K562 (cell line): ENCODE measurements around the gene APEX1. TPM values are rescaled to one million over a fixed set of nuclear protein-coding genes. Genes with fewer than 3 reads are reported as not detected.

Experiments
- ATAC-seq: fragments of 200-7000 bp; cut with Tn5 transposase; 3 replicates; pipeline ENCODE4 v1.9.1; 2020; ENCODE audit warnings: moderate library complexity
- BruUV-seq: library from RNA; stranded (reverse); fragments of 400-500 nt; replicated peaks from 2 replicates; lab custom pipeline; 2021; lab: Mats Ljungman, UMichigan
- CTCF ChIA-PET: fragments of 300-600 bp; formaldehyde crosslinking; extraction: SDS; loops from one replicate; lab custom pipeline; 2021; ENCODE audit warnings: low intra/inter-chr PET ratio; lab: Yijun Ruan, JAX
- POLR2A ChIA-PET: fragments of 300-600, 350-650 bp; sonication (Branson Sonifier 250); formaldehyde crosslinking; extraction: SDS; loops from one replicate; lab custom pipeline; 2021; ENCODE audit warnings: antibody characterized with exemption, inconsistent platforms; lab: Yijun Ruan, JAX
- DNase-seq, 4 experiments: peaks; one replicate each; pipeline versions ENCODE4 v3.0.0 to v3.0.0-alpha.2; 2011 to 2018; ENCODE audit warnings: low spot score in 3 of 4, mixed read lengths in 3 of 4; ENCODE audit errors: extremely low read depth in 1 of 4
- FAIRE-seq: peaks from 2 replicates; lab custom pipeline; 2011; peaks lifted over from hg19 to GRCh38; lab: Jason Lieb, UNC
- H2AFZ ChIP-seq: 2 replicates; pipeline ENCODE4 v1.6.0; 2011; ENCODE audit warnings: low read depth, low read length, control low read depth, inconsistent platforms
- H3K27ac ChIP-seq: fragments of 200-600 bp; 3 replicates; pipeline ENCODE4 v1.8.0; 2011; ENCODE audit warnings: low read depth, mild to moderate bottlenecking, control low read depth, inconsistent platforms, low read length, moderate library complexity, mixed read lengths; ENCODE audit errors: extremely low read depth
- H3K27me3 ChIP-seq, 2 experiments: fragments of 300-600 bp in 1 of 2; 2 replicates in 1 of 2; 3 replicates in 1 of 2; pipeline versions ENCODE4 v1.6.0 to v1.8.0; 2011; ENCODE audit warnings: inconsistent platforms in 2 of 2, low read length in 2 of 2, mild to moderate bottlenecking in 1 of 2, mixed read lengths in 1 of 2, moderate library complexity in 1 of 2; ENCODE audit not compliant: control insufficient read depth in 2 of 2, insufficient read depth in 2 of 2
- H3K36me3 ChIP-seq: fragments of 300-600 bp; 3 replicates; pipeline ENCODE4 v1.8.0; 2011; ENCODE audit warnings: mild to moderate bottlenecking, low read length, inconsistent platforms; ENCODE audit not compliant: control insufficient read depth, insufficient read depth
- H3K4me1 ChIP-seq, 2 experiments: fragments of 200-600 bp in 1 of 2; replicated peaks in 1 of 2; 2 replicates in 1 of 2; 3 replicates in 1 of 2; pipeline versions ENCODE4 v1.5.1 to v1.8.0; 2011; ENCODE audit warnings: inconsistent platforms in 2 of 2, low read length in 2 of 2, mild to moderate bottlenecking in 1 of 2, mixed read lengths in 1 of 2, moderate library complexity in 1 of 2; ENCODE audit not compliant: control insufficient read depth in 2 of 2, insufficient read depth in 2 of 2
- H3K4me2 ChIP-seq: 2 replicates; pipeline ENCODE4 v1.6.1; 2011; ENCODE audit warnings: low read length, control low read depth, inconsistent platforms, mixed read lengths; ENCODE audit not compliant: insufficient read depth
- H3K4me3 ChIP-seq: fragments of 200-600 bp; sonication (generic), shearing (Covaris generic); 2 replicates; pipeline ENCODE4 v1.5.1; 2016; ENCODE audit warnings: control low read depth, inconsistent platforms
- H3K79me2 ChIP-seq: fragments of 200-600 bp; 3 replicates; pipeline ENCODE4 v1.8.0; 2011; ENCODE audit warnings: low read length, inconsistent platforms; ENCODE audit not compliant: control insufficient read depth, insufficient read depth
- H3K9ac ChIP-seq, 2 experiments: 2 replicates each; pipeline versions ENCODE4 v1.6.0 to v1.6.1; 2011; ENCODE audit warnings: low read depth in 2 of 2, low read length in 2 of 2, control low read depth in 1 of 2, inconsistent platforms in 1 of 2, mild to moderate bottlenecking in 1 of 2, mixed read lengths in 1 of 2; ENCODE audit not compliant: insufficient read depth in 1 of 2
- H3K9me1 ChIP-seq: one replicate; pipeline ENCODE4 v1.6.0; 2011; ENCODE audit warnings: inconsistent platforms, mild to moderate bottlenecking, low read length, moderate library complexity; ENCODE audit not compliant: control insufficient read depth, insufficient read depth
- H3K9me3 ChIP-seq: replicated peaks from 2 replicates; pipeline ENCODE4 v1.5.1; 2011; ENCODE audit warnings: low read depth, low read length, inconsistent platforms; ENCODE audit not compliant: control insufficient read depth, insufficient read depth
- H4K20me1 ChIP-seq: replicated peaks from 2 replicates; pipeline ENCODE4 v1.6.1; 2011; ENCODE audit warnings: low read length, inconsistent platforms, mixed read lengths; ENCODE audit not compliant: control insufficient read depth, insufficient read depth
- CHD1 ChIP-seq: fragments of 200-600 bp; sonication (generic); IDR thresholded peaks from one replicate; pipeline ENCODE4 v1.6.1; 2012; ENCODE audit warnings: mild to moderate bottlenecking, moderate library complexity, low read length, inconsistent platforms
- ETS2 ChIP-seq: IDR thresholded peaks from 2 replicates; pipeline ENCODE4 v1.6.1; 2016; ENCODE audit warnings: borderline replicate concordance, missing genetic modification characterization, mild to moderate bottlenecking, moderate library complexity, missing compliant biosample characterization; ENCODE audit not compliant: poor library complexity, severe bottlenecking
- FOXA3 ChIP-seq, 2 experiments: fragments of 450-650 bp in 1 of 2; sonication (generic) in 1 of 2; formaldehyde crosslinking; IDR thresholded peaks in 1 of 2; conservative IDR thresholded peaks in 1 of 2; 2 replicates each; pipeline versions ENCODE4 v1.4.0 to v1.8.0; 2020 to 2022; ENCODE audit warnings: mild to moderate bottlenecking in 2 of 2, missing genetic modification reagents in 1 of 2
- GMEB1 ChIP-seq: fragments of 250-450 bp; sonication (Bioruptor Pico); IDR thresholded peaks from 2 replicates; pipeline ENCODE4 v1.4.0; 2020; ENCODE audit warnings: mild to moderate bottlenecking
- LCOR ChIP-seq: sonication (generic); formaldehyde crosslinking; IDR thresholded peaks from 2 replicates; pipeline ENCODE4 v1.8.0; 2022; ENCODE audit warnings: mild to moderate bottlenecking, missing genetic modification reagents
- MEF2D ChIP-seq: conservative IDR thresholded peaks from 2 replicates; pipeline ENCODE4 v1.6.1; 2016; ENCODE audit warnings: low read depth, missing genetic modification characterization, missing compliant biosample characterization
- RFX5 ChIP-seq: IDR thresholded peaks from 2 replicates; pipeline ENCODE4 v1.6.1; 2011; ENCODE audit warnings: low read depth, mild to moderate bottlenecking, improper control_type of control experiment, low read length
- SMAD1 ChIP-seq: fragments of 150-350 bp; IDR thresholded peaks from 2 replicates; pipeline ENCODE4 v1.6.1; 2014; ENCODE audit warnings: low read length, low read depth; ENCODE audit not compliant: partially characterized antibody
- SMARCA4 ChIP-seq: fragments of 450-650 bp; IDR thresholded peaks from 2 replicates; pipeline ENCODE4 v1.6.1; 2016
- SMARCA5 ChIP-seq: fragments of 450-650 bp; IDR thresholded peaks from 2 replicates; pipeline ENCODE4 v1.6.1; 2016
- SMARCE1 ChIP-seq: fragments of 450-650 bp; IDR thresholded peaks from 2 replicates; pipeline ENCODE4 v1.7.1; 2016; ENCODE audit warnings: mild to moderate bottlenecking
- TAL1 ChIP-seq: fragments of 450-650 bp; IDR thresholded peaks from 2 replicates; pipeline ENCODE4 v1.6.1; 2016; ENCODE audit warnings: mild to moderate bottlenecking
- ZFPM2 ChIP-seq: fragments of 250-450 bp; sonication (Bioruptor Pico); IDR thresholded peaks from 2 replicates; pipeline ENCODE4 v1.5.1; 2022; ENCODE audit warnings: mild to moderate bottlenecking
- ZKSCAN8 ChIP-seq: fragments of 200-800 bp; sonication (Bioruptor generic); IDR thresholded peaks from 2 replicates; pipeline ENCODE4 v1.6.1; 2016; ENCODE audit warnings: missing genetic modification characterization, missing compliant biosample characterization
- ZNF282 ChIP-seq: sonication (generic); formaldehyde crosslinking; IDR thresholded peaks from 2 replicates; pipeline ENCODE4 v1.8.1; 2023; ENCODE audit warnings: missing genetic modification reagents
- ZNF408 ChIP-seq: fragments of 250-450 bp; sonication (Bioruptor Pico); IDR thresholded peaks from 2 replicates; pipeline ENCODE4 v1.4.0; 2020; ENCODE audit warnings: low read depth, mild to moderate bottlenecking, moderate library complexity
- WGBS: fragments of 100-300 bp; shearing (Covaris generic); methylation state at CpG from one replicate; pipeline ENCODE4 v1.1.6; 2016; ENCODE audit warnings: low coverage, mixed read lengths; ENCODE audit not compliant: insufficient coverage; ENCODE audit errors: missing lambda C conversion rate; 5-methylcytosine and 5-hydroxymethylcytosine counted together
- in situ Hi-C: fragments of 300-500 bp; cut with MboI; formaldehyde crosslinking; loops from 4 replicates; pipeline ENCODE4 v1.15.0; 2018; ENCODE audit warnings: inconsistent platforms, mixed read lengths
- intact Hi-C: fragments of 100-400 bp; cut with micrococcal nuclease; formaldehyde crosslinking; loops from 2 replicates; pipeline ENCODE4 v1.14.2; 2022
- polyA plus RNA-seq, 8 experiments: library from polyadenylated mRNA; depleted of rRNA in 4 of 8; stranded (reverse) in 5 of 8; unstranded in 3 of 8; fragments of >200 nt; fragmentation: Nextera tagmentation in 2 of 8; fragmentation: Illumina TruSeq in 1 of 8; extraction: Ambion mirVana in 2 of 8; extraction: Trizol in 1 of 8; gene quantifications; 2 replicates each; pipeline versions ENCODE4 v1.2.1 to v1.2.3, GENCODE V29; 2011 to 2014; ENCODE audit warnings: inconsistent platforms in 1 of 8, missing spikeins in 1 of 8
- total RNA-seq, 7 experiments: library from RNA; depleted of rRNA in 6 of 7; stranded (reverse); fragments of >200 nt in 6 of 7; fragmentation: Illumina TruSeq in 2 of 7; extraction: Trizol in 2 of 7; gene quantifications; 2 replicates each; pipeline versions ENCODE4 v1.2.1 to v1.2.3, GENCODE V29; 2011 to 2021; ENCODE audit warnings: low replicate concordance in 1 of 7
- TF ChIP-seq, protein P1 (sequence below), 2 experiments: fragments of 450-650 bp in 1 of 2; sonication (generic) in 1 of 2; formaldehyde crosslinking in 1 of 2; IDR thresholded peaks in 1 of 2; conservative IDR thresholded peaks in 1 of 2; 2 replicates each; pipeline versions ENCODE4 v1.6.1 to v1.8.1; 2016 to 2023; ENCODE audit warnings: mild to moderate bottlenecking in 2 of 2, moderate library complexity in 2 of 2, inconsistent platforms in 1 of 2, missing genetic modification reagents in 1 of 2
- TF ChIP-seq, protein P2 (sequence below): fragments of 450-650 bp; IDR thresholded peaks from 2 replicates; pipeline ENCODE4 v1.6.1; 2016

The APEX1 gene
- total and polyA plus RNA-seq, 9 of the 15 experiments (the other 6 are each of a cell fraction or from before 2014, with no cell fraction given) = 50.2 to 274 (median 158) TPM

- Histone ChIP-seq H4K20me1 (no peaks in the 10 kb centered on the region), H2AFZ (peak overlapping the region; percentile 89), H3K27me3 (no peaks in the 10 kb centered on the region), H3K4me1 (peaks cover 22 to 26% of the 10 kb centered on the region in 2 experiments; a peak in 4 of 5 replicates), H3K9me1 (no peaks in the 10 kb centered on the region), H3K4me3 (peak overlapping the region; percentile 33), H3K4me2 (peak overlapping the region; percentile 82), H3K36me3 (no peaks in the 10 kb centered on the region), H3K9ac (peak overlapping the region; percentile 63 to 75; a peak in 3 of 4 replicates), H3K9me3 (no peaks in the 10 kb centered on the region), H3K79me2 (no peaks in the 10 kb centered on the region; the same call in 2 of the 3 replicates), H3K27ac (peak overlapping the region; percentile 82)
- DNase-seq (peak; percentile 33 to 69 (median 46)), ATAC-seq (peak; percentile 89), FAIRE-seq (peak; percentile 81)
- ChIA-PET POLR2A (no interaction called here), CTCF (no interaction called here)
- intact Hi-C loops = no loop called here
- BruUV-seq = TSS peak; percentile 86
- WGBS = 5% methylated on average over 5 of the region's 5 CpGs
- in situ Hi-C loops = no loop called here
- TF ChIP-seq, protein P1, sequence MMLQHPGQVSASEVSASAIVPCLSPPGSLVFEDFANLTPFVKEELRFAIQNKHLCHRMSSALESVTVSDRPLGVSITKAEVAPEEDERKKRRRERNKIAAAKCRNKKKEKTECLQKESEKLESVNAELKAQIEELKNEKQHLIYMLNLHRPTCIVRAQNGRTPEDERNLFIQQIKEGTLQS (IDR thresholded peaks at IDR 0.05) = peak; percentile 83
- TF ChIP-seq, protein P1 (CRISPR knock-in tag; conservative IDR thresholded peaks at IDR 0.05) = no peak
- TF ChIP-seq LCOR (CRISPR knock-in tag) (no peak), SMAD1 (no peak), ZKSCAN8 (CRISPR knock-in tag) (no peak), ZNF282 (CRISPR knock-in tag) (no peak), ZNF408 (CRISPR knock-in tag) (no peak), ETS2 (no peak), ZFPM2 (no peak), TAL1 (no peak), MEF2D (tag) (0 out of 2 replicates have a peak, but pooled peaks have one; percentile 19), FOXA3 (CRISPR knock-in tag; conservative IDR thresholded peaks at IDR 0.05 in 1 of 2, IDR thresholded peaks at IDR 0.05 in 1 of 2) (no peak), RFX5 (no peak), SMARCE1 (peak; percentile 40; the same call in 1 of the 2 replicates), CHD1 (no peak), SMARCA4 (peak; percentile 55), GMEB1 (CRISPR knock-in tag) (no peak), SMARCA5 (peak; percentile 48; the same call in 1 of the 2 replicates)
- TF ChIP-seq, protein P2, sequence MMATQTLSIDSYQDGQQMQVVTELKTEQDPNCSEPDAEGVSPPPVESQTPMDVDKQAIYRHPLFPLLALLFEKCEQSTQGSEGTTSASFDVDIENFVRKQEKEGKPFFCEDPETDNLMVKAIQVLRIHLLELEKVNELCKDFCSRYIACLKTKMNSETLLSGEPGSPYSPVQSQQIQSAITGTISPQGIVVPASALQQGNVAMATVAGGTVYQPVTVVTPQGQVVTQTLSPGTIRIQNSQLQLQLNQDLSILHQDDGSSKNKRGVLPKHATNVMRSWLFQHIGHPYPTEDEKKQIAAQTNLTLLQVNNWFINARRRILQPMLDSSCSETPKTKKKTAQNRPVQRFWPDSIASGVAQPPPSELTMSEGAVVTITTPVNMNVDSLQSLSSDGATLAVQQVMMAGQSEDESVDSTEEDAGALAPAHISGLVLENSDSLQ = no peak
Observed at GRCh38 chr14:20427231-20428009, 27.6 kb upstream of the APEX1 start.
